Stimulated activated CD4-positive, alpha-beta T cell treated with anti-CD3 and anti-CD28 coated beads, TNF-alpha, amount 100 ng/mL, for 48 hours (primary cell): ENCODE measurements around the gene AGAP2.

Experiments used
- DNase-seq, 3 donors: peaks; one replicate each; pipeline ENCODE4 v3.0.0-alpha.2; 2020; ENCODE audit warnings: low read depth in 3 of 3

The AGAP2 gene

DNA sequence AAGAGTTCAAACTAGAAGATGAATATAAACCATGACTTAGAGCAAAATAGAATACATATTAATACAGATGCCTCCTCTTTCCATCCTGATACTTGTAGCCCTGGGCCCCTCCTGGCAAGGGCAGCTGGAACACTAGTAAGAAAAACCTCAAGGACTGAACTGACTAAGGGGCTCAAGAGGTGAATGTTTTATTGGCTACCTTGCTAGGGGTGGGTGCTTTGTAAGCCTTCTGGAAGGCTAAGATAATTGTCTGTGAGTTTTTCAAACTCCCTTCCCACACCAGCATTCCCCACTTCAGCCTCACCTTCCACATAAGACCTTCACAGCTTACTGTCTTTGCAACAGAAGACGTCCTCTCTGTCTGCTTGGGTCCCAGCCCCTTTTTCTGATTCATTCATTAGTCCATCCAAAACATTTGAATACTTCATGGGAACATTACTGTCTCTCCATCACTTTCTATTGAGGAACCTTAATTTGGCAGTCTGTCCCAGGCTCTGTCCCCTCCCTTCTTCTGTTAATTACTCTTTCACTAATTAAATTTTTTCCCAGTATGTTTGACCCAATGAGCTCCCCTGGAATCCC lies 15.3 kb upstream of the AGAP2 start:
- no peak for DNase-seq

DNA sequence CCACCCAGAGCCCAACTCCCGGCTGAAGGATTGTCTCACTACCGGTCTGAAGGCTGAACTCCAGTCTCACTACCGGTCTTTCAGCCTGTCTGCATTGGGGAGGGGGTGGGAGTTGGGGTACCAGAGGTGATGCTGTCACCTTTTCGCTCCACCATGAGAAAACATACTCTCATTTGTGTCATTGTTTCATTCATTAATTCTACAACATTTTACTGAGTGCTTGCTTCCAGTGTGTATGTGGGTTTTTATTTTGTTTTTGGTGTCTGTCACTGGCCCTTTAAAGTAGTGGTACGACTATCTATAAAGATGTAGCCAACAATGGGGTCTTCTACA lies 14.1 kb upstream of the AGAP2 start:
- DNase-seq: no peak

GRCh38 chr12:57751788-57752667 lies 13.5 kb upstream of the AGAP2 start, which contains the start of gene CDK4:
Gene CDK4 (minus strand): TSS chr12:57752310. CDS start chr12:57751717, 593 bp downstream.
- DNase-seq: peak; percentile 94 to 98 (median 96)

DNA sequence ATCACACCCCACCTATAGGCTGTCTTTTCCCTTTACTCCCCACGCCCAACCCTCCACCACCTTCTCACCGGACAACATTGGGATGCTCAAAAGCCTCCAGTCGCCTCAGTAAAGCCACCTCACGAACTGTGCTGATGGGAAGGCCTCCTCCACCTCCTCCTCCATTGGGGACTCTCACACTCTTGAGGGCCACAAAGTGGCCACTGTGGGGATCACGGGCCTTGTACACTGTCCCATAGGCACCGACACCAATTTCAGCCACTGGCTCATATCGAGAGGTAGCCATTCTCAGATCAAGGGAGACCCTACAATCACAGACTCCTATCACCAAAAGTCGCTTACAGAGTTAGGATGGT lies 12.9 kb upstream of the AGAP2 start:
- no peak for DNase-seq

DNA sequence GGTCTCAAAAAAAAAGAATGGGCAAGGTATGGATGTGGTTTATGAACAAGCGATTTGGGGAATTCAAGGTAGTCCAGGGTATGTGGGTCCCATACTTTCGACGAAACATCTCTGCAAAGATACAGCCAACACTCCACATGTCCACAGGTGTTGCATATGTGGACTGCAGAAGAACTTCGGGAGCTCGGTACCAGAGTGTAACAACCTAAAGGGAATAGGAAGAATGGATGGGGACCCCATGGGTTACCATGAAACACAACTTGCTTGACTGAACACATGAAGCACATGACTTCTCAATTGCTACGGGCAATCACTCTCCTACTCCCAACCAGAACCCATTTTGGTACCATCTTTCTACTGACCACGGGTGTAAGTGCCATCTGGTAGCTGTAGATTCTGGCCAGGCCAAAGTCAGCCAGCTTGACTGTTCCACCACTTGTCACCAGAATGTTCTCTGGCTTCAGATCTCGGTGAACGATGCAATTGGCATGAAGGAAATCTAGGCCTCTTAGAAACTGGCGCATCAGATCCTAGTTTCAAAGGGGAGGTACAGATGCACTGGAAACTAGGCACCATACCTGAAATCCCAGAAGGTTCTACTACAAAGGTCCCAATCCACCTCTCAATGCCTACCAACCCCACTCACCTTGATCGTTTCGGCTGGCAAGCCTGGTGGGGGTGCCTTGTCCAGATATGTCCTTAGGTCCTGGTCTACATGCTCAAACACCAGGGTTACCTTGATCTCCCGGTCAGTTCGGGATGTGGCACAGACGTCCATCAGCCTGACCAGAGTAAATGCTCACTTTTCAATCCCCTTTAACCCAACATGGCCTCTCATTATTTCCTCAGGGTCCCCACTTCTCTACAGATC lies 12.3 kb upstream of the AGAP2 start:
- DNase-seq: no peak

GRCh38 chr12:57749061-57749460 lies 10.5 kb upstream of the AGAP2 start:
- DNase-seq: no peak

GRCh38 chr12:57746025-57746424 lies 7.5 kb upstream of the AGAP2 start:
- no peak for DNase-seq

DNA sequence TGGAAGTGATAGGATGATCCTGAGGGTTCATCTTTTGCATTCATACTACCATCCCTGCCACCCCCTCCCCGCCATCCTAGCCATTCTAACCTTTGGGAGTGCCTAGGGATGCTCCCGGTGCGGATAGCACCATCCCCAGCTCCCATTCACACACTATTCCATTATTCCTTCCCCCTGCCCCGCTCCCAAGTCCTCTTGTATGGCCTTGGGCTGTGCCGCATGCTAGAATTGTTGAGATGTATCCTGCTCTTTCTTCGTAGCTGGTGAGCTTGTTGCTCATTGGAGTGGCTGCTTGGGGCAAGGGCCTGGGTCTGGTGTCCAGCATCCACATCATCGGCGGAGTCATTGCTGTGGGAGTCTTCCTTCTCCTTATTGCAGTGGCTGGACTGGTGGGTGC lies 6.9 kb upstream of the AGAP2 start:
- no peak for DNase-seq

DNA sequence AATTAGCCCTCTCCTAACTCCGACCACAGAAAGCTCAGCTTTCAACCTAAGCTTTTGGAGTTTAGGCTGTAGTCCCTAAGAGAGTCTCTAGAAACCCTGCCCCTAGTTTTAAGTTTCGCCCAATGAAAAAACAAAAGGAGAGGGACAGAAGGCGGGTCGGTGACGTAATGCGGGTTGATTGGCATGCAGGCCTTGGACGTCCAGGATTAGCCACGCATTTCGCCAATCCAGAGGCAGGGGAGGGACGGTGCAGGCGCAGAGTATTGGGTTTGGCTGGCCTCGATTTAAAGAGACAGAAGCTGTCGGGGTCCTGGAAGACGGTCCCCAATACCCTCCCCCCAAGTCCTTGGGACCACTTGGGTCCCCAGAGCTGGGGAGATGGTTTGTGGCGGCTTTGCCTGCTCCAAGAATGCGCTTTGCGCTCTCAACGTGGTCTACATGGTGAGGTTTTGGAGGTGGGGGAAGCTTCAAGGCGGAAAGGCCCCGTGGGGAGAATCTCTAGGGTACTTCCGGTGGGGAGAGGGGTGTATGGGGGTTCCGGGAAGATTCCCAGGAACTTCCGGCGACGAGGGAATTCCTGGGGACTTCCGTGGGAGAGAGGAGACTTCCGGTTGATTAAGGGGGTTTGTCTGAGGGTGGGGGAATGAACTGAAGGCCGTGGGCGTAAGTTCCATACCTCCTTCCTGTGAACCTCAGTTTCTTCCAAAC lies 6.4 kb upstream of the AGAP2 start, which contains the start of gene TSPAN31:
Gene TSPAN31, plus strand, starts transcription at position 263 of the 708 bp plus-strand sequence. Its CDS starts 116 bp downstream, at position 379.
- DNase-seq: peak; percentile 90 to 95 (median 94)

DNA sequence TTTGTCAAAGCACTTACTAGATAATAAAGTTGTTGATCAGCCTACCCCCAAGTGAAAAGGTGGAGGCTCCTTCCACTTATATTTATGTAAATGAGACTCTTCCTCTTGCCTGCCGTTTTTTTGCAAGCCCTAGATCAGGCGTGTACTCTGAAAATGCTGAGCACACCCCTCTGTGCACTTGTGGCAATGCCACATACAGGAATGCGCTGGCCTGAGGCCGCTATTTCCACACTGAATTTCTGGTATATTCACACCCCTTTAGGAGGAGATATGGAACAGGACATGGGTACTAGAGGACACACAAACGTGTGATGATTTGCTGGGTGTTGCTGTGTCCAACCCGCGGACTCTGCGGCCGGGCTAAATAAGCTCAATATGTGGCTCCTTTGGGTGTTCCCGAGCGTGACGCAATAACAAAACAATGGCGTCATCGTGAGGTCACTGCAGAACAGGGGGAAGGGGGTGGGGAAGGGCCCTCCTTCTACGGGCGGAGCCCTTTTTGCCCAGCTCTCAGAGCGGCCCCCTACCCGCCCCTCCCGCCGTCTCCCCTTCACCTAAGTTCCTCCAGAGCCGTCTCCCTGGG lies 5.7 kb upstream of the AGAP2 start:
- peak in 2 of 3 donors; percentile 66 to 67 for DNase-seq

GRCh38 chr12:57743769-57744168 lies 5.2 kb upstream of the AGAP2 start:
- DNase-seq: no peak

DNA sequence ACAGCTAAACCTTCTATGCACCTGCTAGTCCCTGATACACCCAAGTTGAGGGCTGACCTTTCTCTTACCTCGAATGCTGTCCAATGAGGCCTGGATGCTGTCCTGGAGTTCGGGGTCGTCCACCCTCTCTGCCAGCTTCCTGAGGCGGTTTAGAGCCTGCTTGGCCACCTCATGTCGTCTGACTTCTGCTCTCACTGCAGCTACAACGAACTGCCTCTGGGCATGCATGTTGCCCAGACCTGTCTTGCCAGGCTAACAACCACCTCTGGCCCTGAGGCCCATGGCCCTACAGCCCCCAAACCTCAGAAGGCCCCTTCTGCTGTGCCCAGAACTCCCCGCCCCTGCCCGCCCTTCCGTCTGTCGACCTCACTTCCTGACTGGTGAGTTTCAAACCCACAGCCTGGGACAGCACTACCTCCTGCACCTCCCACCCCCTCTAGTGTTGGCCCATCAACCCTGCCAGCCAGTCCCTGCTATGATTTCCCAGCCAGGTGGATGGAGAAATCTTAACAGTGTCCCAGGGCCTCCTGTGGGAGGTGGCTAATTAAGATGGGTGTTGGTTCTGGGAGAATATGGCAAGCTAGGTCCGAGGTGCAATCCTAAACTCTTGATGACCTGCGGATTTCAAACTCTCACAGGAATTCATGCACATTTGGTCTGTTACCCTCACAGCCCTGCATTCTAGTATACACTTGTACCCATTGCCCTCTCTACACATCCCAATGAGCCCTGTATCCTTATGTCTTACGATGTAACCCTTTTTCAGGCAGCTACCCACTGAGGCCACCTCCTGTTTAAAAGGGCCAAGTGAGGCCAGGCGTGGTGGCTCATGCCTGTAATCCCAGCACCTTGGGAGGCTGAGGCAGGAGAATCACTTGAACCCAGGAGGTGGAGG lies 3.5 kb upstream of the AGAP2 start:
- DNase-seq: peak in 2 of 3 donors; percentile 57 to 80

- DNase-seq: no peak
Observed at GRCh38 chr12:57741413-57741789, 2.9 kb upstream of the AGAP2 start.

GRCh38 chr12:57740656-57741412 lies 2.3 kb upstream of the AGAP2 start:
- peak in 1 of 3 donors; percentile 53 for DNase-seq

- DNase-seq: no peak
Observed at GRCh38 chr12:57739914-57740538, 1.5 kb upstream of the AGAP2 start.

GRCh38 chr12:57739387-57739786 lies 845 bp upstream of the AGAP2 start:
- DNase-seq: no peak

GRCh38 chr12:57737467-57738460 lies 778 bp downstream of the AGAP2 start:
- no peak for DNase-seq
